Iris pigment epithelial cell (primary cell): Measurements from ENCODE around the gene MROH8.
A peak's percentile ranks its signal among the peaks of the same experiment; 100 is the strongest.

Experiments used
- DNase-seq: peaks from one replicate; pipeline ENCODE4 v3.0.0-alpha.2; 2011; ENCODE audit warnings: low read depth

The MROH8 gene

GRCh38 chr20:37198932-37199660 is 19.7 kb upstream of the MROH8 start:
- DNase-seq = no peak

DNA sequence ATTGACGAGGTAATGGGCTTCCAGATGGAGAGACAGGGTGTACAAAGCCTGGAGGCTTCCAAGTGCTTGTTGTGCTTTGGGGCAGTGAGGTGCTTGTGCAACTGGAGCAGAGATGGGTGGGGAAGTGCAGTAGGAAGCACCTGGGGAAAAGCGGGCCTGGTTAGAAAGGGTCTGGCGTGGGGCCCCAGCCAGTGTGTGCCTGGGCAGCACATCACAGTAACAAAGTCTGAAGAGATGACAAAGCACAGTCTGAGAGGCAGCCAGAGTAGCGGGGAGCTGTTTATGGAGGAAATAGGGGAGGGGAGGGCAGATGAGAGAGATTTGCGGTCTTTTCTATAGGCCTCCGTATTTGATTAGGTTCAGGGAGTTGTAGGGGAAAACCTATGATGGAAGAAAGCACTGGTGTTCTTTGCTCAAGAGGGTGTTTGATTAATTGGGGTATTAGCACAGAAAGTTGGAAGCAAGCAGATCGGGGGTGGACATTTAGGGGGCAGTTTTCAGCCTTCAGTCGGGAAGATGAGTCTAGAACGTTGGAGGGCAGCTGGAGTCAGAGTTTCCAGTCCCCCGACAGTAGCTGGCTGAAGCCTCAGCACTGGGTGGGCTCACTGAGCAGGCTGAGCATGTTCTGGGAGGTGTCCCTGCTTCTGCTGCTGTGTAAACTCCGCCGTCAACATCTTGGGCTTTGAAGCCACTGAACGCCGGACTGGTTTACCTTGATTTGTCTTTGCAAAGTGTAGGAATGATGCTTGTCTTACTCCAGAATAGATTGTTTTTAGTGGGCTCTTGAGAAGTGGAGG is 15.5 kb upstream of the MROH8 start:
- DNase-seq = no peak

DNA sequence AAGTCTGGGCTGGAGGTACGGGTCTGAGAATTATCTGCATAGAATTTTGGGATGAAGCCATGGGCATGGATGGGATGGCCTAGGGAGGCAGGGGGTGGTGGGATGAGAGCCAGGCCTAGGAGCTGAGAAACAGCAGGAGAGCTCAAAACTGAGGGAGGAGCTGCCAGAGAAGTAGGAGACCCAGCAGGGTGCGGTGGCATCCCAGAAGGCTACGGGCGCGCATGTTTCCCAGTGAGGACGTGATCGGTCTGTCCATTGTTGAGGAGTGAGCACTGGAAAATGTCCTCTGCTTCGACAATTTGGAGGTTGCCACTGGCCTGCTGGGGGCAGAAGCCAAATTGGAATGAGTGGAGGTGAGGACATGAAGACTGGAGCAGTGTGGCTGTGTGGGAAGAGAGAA is 14.5 kb upstream of the MROH8 start:
- no peak for DNase-seq

- no peak for DNase-seq
Observed at GRCh38 chr20:37193226-37193625, 13.9 kb upstream of the MROH8 start.

DNA sequence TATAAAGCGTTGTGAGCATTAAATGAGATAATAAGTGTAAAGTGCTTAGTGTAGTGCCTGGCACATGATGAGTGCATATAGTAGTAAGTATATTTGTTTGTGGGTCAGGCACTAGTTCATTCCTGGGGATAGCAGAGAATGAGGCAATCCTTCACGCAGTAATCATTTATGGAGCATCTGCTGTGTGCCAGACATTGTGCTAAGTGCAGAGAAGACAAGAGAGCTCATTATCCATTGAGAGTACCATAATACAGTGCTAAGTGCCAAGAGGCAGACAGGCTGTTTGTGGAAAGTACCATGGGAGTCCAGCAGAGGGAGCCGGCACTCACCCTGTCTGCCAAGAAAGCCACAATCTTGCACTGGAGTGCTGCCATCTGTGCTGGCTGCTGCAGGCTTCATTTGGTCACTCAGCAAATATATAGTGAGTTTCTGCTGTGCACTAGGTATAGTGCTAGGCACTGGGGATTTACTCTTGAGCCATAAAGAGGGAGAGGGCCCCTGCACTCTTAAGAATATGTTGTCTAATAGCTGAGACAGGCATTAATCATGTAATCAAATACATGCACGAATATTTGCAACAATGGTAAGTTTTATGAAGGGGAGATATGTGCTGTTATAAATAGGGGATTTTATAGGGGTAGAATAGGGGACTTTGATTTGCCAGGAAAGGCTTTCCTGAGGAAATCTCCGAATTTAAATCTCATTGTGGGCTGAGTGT is 12.9 kb upstream of the MROH8 start:
- peak; percentile 88 for DNase-seq

- DNase-seq = no peak
Observed at GRCh38 chr20:37190354-37191112, 11.2 kb upstream of the MROH8 start.

GRCh38 chr20:37189416-37190016 is 10.2 kb upstream of the MROH8 start:
- DNase-seq = no peak

- no peak for DNase-seq
Observed at GRCh38 chr20:37188787-37189186, 9.4 kb upstream of the MROH8 start.

DNA sequence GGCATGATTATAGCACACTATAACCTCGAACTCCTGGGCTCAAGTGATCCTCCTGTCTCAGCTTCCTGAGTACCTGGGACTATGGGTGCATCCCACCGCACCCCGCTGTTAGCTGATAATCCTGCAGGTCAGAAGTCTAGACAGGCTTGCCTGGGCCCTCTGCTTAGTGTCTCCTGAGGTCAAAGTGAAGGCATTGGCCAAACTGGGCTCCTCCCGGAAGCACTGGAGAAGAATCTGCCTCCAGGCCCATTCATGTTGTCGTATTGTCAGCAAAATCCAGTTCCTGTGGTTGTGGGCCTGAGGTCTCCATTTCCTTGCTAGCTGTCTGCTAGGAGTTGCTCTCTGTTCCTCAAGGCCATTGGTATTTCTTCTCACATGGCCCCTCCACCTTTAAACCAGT is 6.3 kb upstream of the MROH8 start:
- DNase-seq = no peak

DNA sequence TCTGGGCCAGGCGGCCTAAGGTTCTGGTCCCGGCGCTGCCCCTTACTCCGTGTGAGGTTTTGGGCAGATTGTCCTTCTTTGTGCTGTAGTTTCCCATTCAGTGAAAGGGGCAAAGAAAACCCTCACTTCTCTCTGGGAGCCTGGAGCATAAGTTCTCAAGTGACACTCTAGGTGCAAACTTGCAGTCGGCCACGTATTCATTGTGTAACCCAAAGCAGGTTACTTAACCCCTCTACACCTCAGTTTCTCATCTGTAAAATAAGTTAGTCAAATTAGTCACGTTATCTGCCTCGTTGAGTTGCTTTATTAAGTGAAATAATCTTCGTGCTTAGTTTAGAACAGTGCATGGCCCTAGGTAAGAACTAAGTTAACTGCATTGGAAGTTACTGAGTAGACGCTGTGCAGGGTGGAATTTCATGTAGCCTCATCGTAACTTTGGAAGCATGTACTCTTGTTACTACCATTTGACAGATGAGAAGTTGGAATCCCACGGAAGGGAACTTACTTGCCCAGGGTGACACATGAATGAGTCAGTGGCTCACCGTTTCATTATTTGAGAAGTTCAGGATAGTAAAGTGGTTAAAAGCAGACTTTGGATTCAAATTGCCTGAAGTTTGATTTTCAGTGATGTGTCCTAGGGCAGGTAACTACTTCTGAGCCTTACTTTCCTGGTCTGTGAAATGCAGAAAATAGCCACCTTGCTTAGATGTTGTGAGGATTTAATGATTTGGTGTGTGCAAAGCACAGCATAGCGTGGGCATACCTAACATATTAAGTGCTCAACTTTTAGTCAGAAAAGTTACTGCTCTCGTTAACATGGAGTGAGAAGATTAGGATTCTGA is 556 bp upstream of the MROH8 start:
- DNase-seq = peak; percentile 83

- DNase-seq = no peak
Observed at GRCh38 chr20:37172836-37173235, 6.5 kb downstream of the MROH8 start.

DNA sequence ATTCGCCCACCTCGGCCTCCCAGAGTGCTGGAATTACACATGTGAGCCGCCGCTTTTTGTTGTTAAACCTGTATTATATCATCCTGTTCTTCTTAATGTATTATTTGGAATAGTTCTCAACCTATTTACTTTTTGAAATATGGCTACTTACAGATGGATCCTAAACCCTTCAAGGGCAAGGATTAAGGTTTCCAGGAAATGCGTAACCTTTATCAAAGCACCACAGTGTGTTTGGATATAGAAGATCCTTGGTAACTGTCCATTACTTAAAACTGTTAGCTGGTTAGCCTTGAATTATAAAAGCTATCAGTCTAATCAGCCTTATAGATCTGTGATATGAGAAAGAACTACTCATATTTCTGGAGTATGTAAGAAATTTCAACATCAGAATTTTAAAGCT is 12.5 kb downstream of the MROH8 start:
- no peak for DNase-seq

GRCh38 chr20:37165031-37165430 is 14.3 kb downstream of the MROH8 start:
- DNase-seq = no peak

GRCh38 chr20:37163832-37164554 is 15.4 kb downstream of the MROH8 start:
- DNase-seq = no peak

- no peak for DNase-seq
Observed at GRCh38 chr20:37162646-37163045, 16.7 kb downstream of the MROH8 start.

DNA sequence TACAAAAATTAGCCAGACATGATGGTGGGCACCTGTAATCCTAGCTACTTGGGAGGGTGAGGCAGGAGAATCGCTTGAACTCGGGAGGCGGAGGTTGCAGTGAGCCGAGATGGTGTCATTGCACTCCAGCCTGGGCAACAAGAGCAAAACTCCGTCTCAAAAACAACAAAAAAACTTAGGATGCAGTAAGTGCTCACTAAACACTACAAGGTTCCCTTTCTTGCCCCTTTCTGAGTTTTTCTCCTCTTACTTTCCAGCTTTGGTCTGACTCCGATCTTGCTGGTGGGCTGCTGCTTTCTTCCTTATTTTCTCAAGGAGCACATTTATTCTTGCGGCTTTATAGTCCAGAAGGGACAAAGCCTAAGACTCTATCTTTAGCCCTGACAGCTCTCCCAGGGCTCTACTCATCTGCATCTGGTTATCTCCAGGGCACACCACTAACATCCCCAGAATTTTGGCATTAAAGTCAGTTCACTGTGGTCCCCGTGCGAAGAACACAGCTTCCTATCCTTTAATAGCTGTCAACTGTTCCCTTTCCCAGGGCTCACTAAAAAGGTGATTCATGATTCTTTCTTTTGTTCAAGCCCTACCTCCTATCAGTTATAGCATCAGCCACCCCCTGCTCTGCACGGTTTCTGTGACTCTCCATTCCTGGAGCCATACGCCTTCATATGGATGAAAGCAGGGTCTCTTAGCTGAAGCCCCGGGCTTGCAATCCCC is 17.4 kb downstream of the MROH8 start:
- DNase-seq = no peak

DNA sequence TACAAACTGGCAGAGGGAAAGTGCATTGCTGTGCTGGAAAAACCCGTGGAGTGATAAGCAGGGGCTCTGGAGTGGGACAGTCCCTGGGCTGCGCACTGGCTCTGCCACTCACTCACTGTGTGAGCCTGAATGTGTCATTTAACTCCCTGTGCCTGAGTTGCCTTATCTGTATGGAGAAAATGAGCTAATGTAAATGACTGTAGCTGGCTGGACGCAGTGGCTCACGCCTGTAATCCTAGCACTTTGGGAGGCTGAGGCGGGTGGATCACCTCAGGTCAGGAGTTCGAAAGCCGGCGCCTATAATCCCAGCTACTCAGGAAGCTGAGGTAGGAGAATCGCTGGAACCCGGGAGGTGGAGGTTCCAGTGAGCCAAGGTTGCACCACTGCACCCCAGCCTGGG is 18.7 kb downstream of the MROH8 start:
- DNase-seq = no peak

GRCh38 chr20:37158248-37158647 is 21.1 kb downstream of the MROH8 start:
- no peak for DNase-seq

DNA sequence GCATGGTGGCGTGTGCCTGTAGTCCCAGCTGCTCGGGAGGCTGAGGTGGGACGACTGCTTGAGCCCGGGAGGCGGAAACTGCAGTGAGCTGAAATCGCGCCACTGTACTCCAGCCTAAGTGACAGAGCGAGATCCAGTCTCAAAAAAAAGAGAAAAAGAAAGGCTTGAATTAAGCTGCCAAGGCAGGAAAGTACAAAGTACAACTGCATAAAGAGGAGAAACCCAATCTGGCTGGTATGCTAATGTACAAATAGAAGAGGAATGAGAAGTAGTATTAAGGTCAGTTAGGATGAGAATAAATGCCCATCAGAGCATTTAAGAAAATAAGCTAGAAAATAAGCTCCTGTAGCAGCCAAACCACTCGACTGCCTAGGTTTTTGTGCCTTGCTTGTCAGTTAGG is 23.4 kb downstream of the MROH8 start:
- DNase-seq = no peak
